Spinal cord (tissue), 10 donors: ENCODE measurements around the gene PAF1. TPM values are rescaled to one million over a fixed set of nuclear protein-coding genes. Genes with fewer than 3 reads are reported as not detected.

Experiments
- DNase-seq, 6 donors: peaks; one replicate each; pipeline versions ENCODE4 v3.0.0 to v3.0.0-alpha.2; 2013 to 2015; ENCODE audit warnings: low spot score in 6 of 6, low read depth in 4 of 6
- H3K27ac ChIP-seq: one replicate; pipeline ENCODE4 v1.5.1; 2013; ENCODE audit warnings: low read depth, low read length, control low read depth
- H3K27me3 ChIP-seq: one replicate; pipeline ENCODE4 v1.6.1; 2013; ENCODE audit warnings: low read length; ENCODE audit not compliant: control insufficient read depth, insufficient read depth
- H3K36me3 ChIP-seq: one replicate; pipeline ENCODE4 v1.6.1; 2013; ENCODE audit warnings: low read length; ENCODE audit not compliant: control insufficient read depth, insufficient read depth
- H3K4me1 ChIP-seq: one replicate; pipeline ENCODE4 v1.6.1; 2013; ENCODE audit warnings: low read length; ENCODE audit not compliant: control insufficient read depth, insufficient read depth
- H3K4me3 ChIP-seq: one replicate; pipeline ENCODE4 v1.5.1; 2013; ENCODE audit warnings: low read depth, low read length, control low read depth
- H3K9me3 ChIP-seq: one replicate; pipeline ENCODE4 v1.6.1; 2013; ENCODE audit warnings: low read length; ENCODE audit not compliant: control insufficient read depth, insufficient read depth
- WGBS: methylation state at CpG from one replicate; pipeline ENCODE4 v1.1.5; 2013; ENCODE audit warnings: missing lambda C conversion rate; ENCODE audit not compliant: insufficient coverage; 5-methylcytosine and 5-hydroxymethylcytosine counted together
- polyA plus RNA-seq, 2 donors: library from polyadenylated mRNA; unstranded; fragments of 120-200 nt; gene quantifications; one replicate each; pipeline ENCODE4 v1.2.1, GENCODE V29; 2013; ENCODE audit not compliant: insufficient read length in 2 of 2
- total RNA-seq, 2 donors: library from RNA; depleted of rRNA in 1 of 2; stranded (reverse); fragments of 120-200 nt in 1 of 2; fragments of >200 nt in 1 of 2; gene quantifications; one replicate each; pipeline versions ENCODE4 v1.2.3 to v1.2.4, GENCODE V29; 2013 to 2014
- donor health status: healthy.

Gene PAF1
- total and polyA plus RNA-seq, 4 donors: 21.2 to 76.8 (median 62.0) TPM

DNA sequence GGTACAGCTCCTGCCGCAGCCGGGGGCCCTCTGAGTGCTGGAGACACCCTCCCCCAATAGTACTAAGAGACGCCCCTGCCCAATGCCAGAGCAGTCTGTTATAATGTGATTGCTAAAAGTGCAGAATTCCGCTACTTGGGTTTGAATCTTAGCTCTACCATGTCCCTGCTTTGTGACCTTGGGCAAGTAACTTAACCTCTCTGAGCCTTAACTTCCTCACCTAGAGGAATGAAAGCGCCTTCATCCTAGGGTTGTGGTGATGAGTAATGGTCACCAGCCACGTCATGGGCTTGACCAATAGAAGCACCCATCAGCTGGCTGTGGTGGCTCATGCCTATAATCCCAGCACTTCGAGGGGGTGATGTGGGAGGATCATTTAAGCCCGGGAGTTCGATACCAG, 28.1 kb upstream of the PAF1 start:
- WGBS: 100% methylated on average over 2 of the region's 9 CpGs
- H3K36me3 ChIP-seq: peaks cover 94% of the 10 kb centered on the region

GRCh38 chr19:39417463-39418181, 26.7 kb upstream of the PAF1 start:
- no peaks in the 10 kb centered on the region for H3K9me3 ChIP-seq

More for the DNA sequence above, 28.1 kb upstream of the PAF1 start:
- Histone ChIP-seq H3K27ac (no peak overlapping the region), H3K4me3 (no peak overlapping the region), H3K27me3 (no peaks in the 10 kb centered on the region), H3K4me1 (peaks cover 22% of the 10 kb centered on the region), H3K9me3 (no peaks in the 10 kb centered on the region)
- DNase-seq: no peak

GRCh38 chr19:39416152-39417120, 25.5 kb upstream of the PAF1 start:
- H3K27me3 ChIP-seq: no peaks in the 10 kb centered on the region
- peaks cover 69% of the 10 kb centered on the region for H3K36me3 ChIP-seq
- WGBS: 75% methylated on average over 15 of the region's 27 CpGs
- no peak overlapping the region for H3K27ac ChIP-seq
- H3K4me1 ChIP-seq: peaks cover 27% of the 10 kb centered on the region
- no peak overlapping the region for H3K4me3 ChIP-seq
- no peak for DNase-seq
- no peaks in the 10 kb centered on the region for H3K9me3 ChIP-seq

More at GRCh38 chr19:39417463-39418181, 26.7 kb upstream of the PAF1 start:
- no peaks in the 10 kb centered on the region for H3K27me3 ChIP-seq
- DNase-seq: no peak
- H3K4me1 ChIP-seq: peaks cover 27% of the 10 kb centered on the region
- H3K4me3 ChIP-seq: no peak overlapping the region
- peaks cover 80% of the 10 kb centered on the region for H3K36me3 ChIP-seq
- 89% methylated on average over 21 of the region's 30 CpGs for WGBS
- no peak overlapping the region for H3K27ac ChIP-seq

DNA sequence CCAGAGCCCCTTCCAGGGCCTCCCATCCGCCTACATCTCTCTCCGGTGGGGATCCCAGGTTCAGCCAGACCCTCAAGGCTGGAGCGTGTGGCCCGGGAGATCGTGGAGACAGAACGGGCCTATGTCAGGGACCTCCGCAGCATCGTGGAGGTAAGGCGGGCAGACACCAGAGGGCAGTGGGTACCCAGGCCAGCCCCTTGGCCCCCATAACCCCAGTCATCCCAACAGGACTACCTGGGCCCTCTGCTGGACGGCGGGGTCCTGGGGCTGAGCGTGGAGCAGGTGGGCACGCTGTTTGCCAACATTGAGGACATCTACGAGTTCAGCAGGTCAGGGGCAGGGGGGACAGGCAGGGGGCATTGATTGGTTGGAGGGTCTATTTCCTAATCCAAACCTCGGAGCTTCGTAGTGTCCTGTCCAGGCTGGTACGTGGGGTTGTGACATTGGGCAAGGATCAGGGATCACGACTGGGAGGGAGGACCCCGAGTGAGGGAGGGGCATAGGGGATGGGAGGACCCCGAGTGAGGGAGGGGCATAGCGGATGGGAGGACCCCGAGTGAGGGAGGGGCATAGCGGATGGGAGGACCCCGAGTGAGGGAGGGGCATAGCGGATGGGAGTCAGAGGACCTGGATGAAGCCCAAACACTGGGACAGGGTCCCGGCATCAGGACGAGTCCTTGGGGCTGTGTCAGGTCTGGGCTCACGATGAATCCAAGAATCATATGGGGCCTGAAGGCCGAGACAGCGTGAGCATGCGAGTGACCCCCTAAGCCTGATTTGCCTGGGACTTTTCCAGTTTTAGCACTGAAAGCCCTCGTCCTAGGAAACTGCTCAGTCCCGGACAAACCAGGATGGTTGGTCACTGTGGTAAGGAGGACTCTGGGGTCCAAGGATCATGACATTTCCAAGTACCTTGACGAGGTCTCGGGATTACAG, 24.5 kb upstream of the PAF1 start:
- H3K27me3 ChIP-seq: peaks cover 4% of the 10 kb centered on the region
- H3K4me3 ChIP-seq: peak overlapping the region; percentile 91
- H3K4me1 ChIP-seq: peaks cover 38% of the 10 kb centered on the region
- no peak for DNase-seq
- peaks cover 58% of the 10 kb centered on the region for H3K36me3 ChIP-seq
- 63% methylated on average over 35 of the region's 35 CpGs for WGBS
- H3K27ac ChIP-seq: no peak overlapping the region
- no peaks in the 10 kb centered on the region for H3K9me3 ChIP-seq

DNA sequence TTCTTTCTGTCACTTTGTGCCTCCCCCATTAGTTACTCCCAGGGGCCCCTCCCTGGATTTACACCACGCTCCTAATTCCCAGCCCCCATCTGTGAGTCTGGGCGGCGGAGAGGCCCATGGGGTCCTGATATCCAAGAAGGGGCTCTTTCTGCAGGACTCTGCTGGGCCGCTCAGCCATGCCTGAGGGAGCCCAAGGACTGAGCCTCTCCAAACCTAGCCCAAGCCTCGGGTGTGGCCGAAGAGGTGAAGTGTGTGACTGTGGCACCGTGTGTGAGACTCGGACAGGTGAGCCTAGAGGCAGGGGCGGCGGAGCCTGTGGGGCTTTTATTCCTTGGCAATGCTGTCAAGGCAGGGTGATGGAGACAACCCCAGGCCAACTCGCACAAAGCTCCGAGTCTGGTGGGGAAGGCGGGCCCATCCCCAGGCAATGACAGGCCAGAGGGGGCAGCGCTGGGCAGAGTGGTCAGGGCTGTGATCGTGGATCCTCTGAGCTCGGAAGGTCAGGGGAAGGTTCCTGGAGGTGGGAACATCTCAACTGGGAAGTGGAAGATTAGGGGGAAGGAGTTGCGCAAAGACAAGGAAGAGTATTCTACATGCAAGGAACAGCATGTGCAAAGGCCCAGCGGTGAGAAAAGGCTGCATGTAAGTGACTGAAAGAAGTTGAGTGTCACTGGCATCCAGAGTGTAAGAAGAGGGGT, 23.2 kb upstream of the PAF1 start:
- DNase-seq: peak in 1 of 6 donors; percentile 65
- 16% methylated on average over 18 of the region's 18 CpGs for WGBS
- H3K4me1 ChIP-seq: peaks cover 49% of the 10 kb centered on the region
- H3K27me3 ChIP-seq: peaks cover 13% of the 10 kb centered on the region
- peak overlapping the region; percentile 98 for H3K27ac ChIP-seq
- no peaks in the 10 kb centered on the region for H3K9me3 ChIP-seq
- H3K36me3 ChIP-seq: peaks cover 45% of the 10 kb centered on the region
- peak overlapping the region; percentile 91 for H3K4me3 ChIP-seq

DNA sequence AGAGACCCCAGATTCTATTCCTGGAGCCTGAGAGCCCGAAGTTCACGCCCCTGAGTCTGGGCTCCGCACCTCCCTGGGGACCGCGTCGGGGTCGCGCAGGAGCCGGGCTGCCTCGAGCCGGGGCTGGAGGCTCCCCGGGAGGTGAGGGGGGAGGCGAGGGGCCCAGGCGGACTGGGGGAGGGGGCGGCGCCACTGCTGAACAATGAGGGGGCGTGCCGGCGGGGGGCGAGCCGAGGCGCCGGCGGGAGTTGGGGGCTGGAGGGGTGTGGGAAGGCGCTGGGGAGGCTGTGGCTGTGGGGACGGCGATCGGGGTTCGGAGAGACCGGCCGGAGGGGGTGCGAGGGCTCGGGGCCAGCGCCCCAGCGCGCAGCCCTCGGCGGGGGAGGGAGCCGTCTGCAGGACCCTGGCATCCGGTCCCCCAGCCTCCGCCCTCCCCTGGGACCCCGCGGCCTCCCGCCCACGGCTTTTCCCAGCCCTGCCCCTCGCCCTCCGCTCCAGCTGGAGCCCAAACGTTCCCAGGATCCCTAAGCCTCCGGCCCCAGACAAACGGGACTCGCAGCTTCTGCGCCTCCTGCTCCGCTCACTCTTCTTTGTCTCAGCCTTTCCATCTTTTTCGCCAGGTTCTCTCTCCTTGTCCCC, 22.5 kb upstream of the PAF1 start:
- H3K9me3 ChIP-seq: no peaks in the 10 kb centered on the region
- DNase-seq: peak in 3 of 6 donors; percentile 56 to 90 (median 85)
- H3K4me1 ChIP-seq: peaks cover 53% of the 10 kb centered on the region
- peaks cover 40% of the 10 kb centered on the region for H3K36me3 ChIP-seq
- 0% methylated on average over 53 of the region's 54 CpGs for WGBS
- H3K27ac ChIP-seq: peak overlapping the region; percentile 98
- peaks cover 20% of the 10 kb centered on the region for H3K27me3 ChIP-seq
- peak overlapping the region; percentile 91 for H3K4me3 ChIP-seq

DNA sequence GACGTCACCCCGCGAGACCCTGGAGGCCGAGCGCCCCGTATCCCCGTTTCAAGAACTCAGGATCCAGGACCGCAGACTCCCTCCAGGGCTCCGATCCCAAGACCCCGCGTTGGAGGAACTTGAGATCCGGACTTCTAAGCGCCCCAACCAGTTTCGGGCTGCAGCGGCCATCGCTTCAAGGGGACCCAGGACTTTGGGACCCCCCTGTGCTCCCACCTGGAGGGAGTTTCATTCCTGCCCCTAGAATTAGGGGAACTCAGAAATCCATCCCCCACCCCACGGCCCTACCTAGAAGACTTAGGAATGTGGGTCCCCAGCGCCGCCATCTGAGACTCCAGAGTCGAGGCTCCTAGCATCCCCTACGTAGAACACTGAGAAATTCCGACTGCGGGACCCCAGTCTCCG, 22.0 kb upstream of the PAF1 start:
- H3K4me1 ChIP-seq: peaks cover 58% of the 10 kb centered on the region
- H3K27ac ChIP-seq: peak overlapping the region; percentile 98
- H3K36me3 ChIP-seq: peaks cover 40% of the 10 kb centered on the region
- WGBS: 0% methylated on average over 24 of the region's 24 CpGs
- peaks cover 25% of the 10 kb centered on the region for H3K27me3 ChIP-seq
- DNase-seq: peak in 1 of 6 donors; percentile 78
- no peaks in the 10 kb centered on the region for H3K9me3 ChIP-seq
- peak overlapping the region; percentile 91 for H3K4me3 ChIP-seq

DNA sequence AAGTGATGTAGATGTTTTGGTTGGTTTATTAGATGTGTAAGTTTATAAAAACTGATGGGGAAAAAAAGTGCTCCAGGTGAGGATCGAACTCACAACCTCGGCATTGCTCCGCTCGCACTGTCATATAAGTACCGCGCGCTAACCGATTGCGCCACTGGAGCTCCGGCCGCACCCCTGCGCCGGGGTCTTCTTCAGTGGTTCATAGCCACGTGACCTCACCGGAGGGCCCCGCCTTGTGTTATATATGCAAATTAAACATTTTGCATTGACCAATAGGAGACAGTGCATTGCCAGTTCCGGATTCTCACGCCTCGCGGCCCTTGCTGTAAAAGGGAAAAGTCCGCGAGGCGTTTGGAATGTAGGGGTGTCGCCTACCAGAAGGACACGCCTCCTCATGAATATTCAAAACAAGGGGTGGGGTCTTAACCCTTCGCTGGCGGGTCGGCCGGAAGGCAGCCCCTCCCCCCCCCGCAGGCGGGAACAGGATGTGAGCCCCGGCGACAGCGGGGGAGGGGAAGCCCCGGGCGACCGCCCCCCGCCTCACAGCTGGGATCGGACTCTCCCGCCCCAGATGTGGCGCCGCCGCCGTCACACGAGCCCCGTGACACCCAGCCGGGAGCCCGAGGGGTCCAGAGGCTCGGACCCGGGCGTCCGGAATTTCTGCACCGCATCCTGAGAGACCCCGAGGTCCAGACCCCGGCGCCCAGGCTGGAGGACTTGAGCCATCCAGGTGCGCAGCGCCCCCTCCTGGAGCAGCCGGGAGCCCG, 21.4 kb upstream of the PAF1 start, which contains the start of gene PLEKHG2:
TSS of gene PLEKHG2 (plus strand) at position 570 of the 767 bp plus-strand sequence. CDS start 1,418 bp downstream, outside the sequence.
- Histone ChIP-seq H3K4me1 (peaks cover 64% of the 10 kb centered on the region), H3K9me3 (no peaks in the 10 kb centered on the region), H3K27ac (peak within 1 kb of the TSS; percentile 98), H3K27me3 (peaks cover 31% of the 10 kb centered on the region), H3K4me3 (peak within 1 kb of the TSS; percentile 91), H3K36me3 (peaks cover 37% of the 10 kb centered on the region)
- under 1% methylated on average over 53 of the region's 60 CpGs for WGBS
- peak; percentile 96 to 100 (median 98) for DNase-seq
